Activated CD8-positive, alpha-beta T cell treated with anti-CD3 and anti-CD28 coated beads for 36 hours (primary cell): ENCODE results near the gene CMKLR1. TPM values are rescaled to one million over a fixed set of nuclear protein-coding genes. Genes with fewer than 3 reads are reported as not detected.

Experiments
- ATAC-seq: fragments of 200-7000 bp; cut with Tn5 transposase; one replicate; pipeline ENCODE4 v1.10.0; 2021; ENCODE audit warnings: mild to moderate bottlenecking, moderate library complexity
- CTCF ChIA-PET: fragments of 350-600 bp; sonication (Branson Sonifier 250); formaldehyde crosslinking; loops from one replicate; lab custom pipeline; 2021; ENCODE audit warnings: antibody characterized with exemption; lab: Charles Lee
- POLR2A ChIA-PET: fragments of 350-600 bp; sonication (Branson Sonifier 250); formaldehyde crosslinking; loops from one replicate; lab custom pipeline; 2021; ENCODE audit warnings: antibody characterized with exemption; lab: Charles Lee
- DNase-seq: peaks from one replicate; pipeline ENCODE4 v3.0.0-alpha.2; 2020
- H3K27ac Mint-ChIP-seq: one replicate; pipeline ENCODE4 v1.8.0; 2021; ENCODE audit warnings: mild to moderate bottlenecking, mixed read lengths
- H3K27me3 Mint-ChIP-seq: one replicate; pipeline ENCODE4 v1.8.0; 2021; ENCODE audit warnings: mixed read lengths
- H3K36me3 Mint-ChIP-seq: one replicate; pipeline ENCODE4 v1.8.0; 2021; ENCODE audit warnings: low read depth, mixed read lengths
- H3K4me1 Mint-ChIP-seq: one replicate; pipeline ENCODE4 v1.8.0; 2021; ENCODE audit warnings: low read depth, mixed read lengths
- H3K4me3 Mint-ChIP-seq: one replicate; pipeline ENCODE4 v1.8.0; 2021; ENCODE audit warnings: mild to moderate bottlenecking, moderate library complexity, mixed read lengths
- H3K9me3 Mint-ChIP-seq: one replicate; pipeline ENCODE4 v1.8.0; 2021; ENCODE audit warnings: mixed read lengths
- intact Hi-C: fragments of 100-400 bp; cut with micrococcal nuclease; formaldehyde crosslinking; loops from one replicate; pipeline ENCODE4 v1.10.0; 2022
- total RNA-seq, 2 experiments: library from RNA; stranded (reverse); gene quantifications; one replicate each; pipeline ENCODE4 v1.2.3, GENCODE V29; 2021
- TF ChIP-seq, protein P1 (sequence below): fragments of 200-600 bp; IDR thresholded peaks from one replicate; pipeline ENCODE4 v1.8.0; 2022; ENCODE audit warnings: antibody characterized with exemption, mild to moderate bottlenecking

CMKLR1 gene
- total RNA-seq, 2 experiments from 2014 or later, result not detected

DNA sequence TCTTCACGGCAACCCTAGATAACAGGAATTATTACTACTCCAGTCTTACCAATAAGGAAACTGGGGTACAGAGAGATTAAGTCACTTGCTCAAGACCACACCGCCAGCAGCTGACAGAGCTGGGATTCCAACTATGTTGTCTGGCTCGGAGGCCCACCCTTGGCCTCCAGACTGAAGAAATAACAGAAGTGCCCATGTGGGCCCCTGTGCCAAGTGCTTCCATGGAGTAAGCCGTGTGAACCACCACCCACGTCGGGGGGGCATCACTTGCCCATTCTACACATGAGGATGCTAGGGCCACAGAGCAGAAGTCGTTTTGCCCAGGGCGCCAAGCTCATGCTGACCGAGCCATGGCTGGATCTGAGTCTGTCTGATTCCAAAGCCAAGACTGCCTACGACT lies 926 bp upstream of the CMKLR1 start:
- H3K4me3 Mint-ChIP-seq, result no peak overlapping the region
- no peak for ATAC-seq
- H3K9me3 Mint-ChIP-seq, result no peaks in the 10 kb centered on the region
- ChIA-PET POLR2A (no interaction called here), CTCF (no interaction called here)
- H3K4me1 Mint-ChIP-seq, result peaks cover 15% of the 10 kb centered on the region
- H3K27ac Mint-ChIP-seq, result no peak overlapping the region
- H3K27me3 Mint-ChIP-seq, result peaks cover 10% of the 10 kb centered on the region
- intact Hi-C loops, result no loop called here
- no peaks in the 10 kb centered on the region for H3K36me3 Mint-ChIP-seq
- no peak for DNase-seq
- TF ChIP-seq, protein P1, sequence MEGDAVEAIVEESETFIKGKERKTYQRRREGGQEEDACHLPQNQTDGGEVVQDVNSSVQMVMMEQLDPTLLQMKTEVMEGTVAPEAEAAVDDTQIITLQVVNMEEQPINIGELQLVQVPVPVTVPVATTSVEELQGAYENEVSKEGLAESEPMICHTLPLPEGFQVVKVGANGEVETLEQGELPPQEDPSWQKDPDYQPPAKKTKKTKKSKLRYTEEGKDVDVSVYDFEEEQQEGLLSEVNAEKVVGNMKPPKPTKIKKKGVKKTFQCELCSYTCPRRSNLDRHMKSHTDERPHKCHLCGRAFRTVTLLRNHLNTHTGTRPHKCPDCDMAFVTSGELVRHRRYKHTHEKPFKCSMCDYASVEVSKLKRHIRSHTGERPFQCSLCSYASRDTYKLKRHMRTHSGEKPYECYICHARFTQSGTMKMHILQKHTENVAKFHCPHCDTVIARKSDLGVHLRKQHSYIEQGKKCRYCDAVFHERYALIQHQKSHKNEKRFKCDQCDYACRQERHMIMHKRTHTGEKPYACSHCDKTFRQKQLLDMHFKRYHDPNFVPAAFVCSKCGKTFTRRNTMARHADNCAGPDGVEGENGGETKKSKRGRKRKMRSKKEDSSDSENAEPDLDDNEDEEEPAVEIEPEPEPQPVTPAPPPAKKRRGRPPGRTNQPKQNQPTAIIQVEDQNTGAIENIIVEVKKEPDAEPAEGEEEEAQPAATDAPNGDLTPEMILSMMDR, result no peak

DNA sequence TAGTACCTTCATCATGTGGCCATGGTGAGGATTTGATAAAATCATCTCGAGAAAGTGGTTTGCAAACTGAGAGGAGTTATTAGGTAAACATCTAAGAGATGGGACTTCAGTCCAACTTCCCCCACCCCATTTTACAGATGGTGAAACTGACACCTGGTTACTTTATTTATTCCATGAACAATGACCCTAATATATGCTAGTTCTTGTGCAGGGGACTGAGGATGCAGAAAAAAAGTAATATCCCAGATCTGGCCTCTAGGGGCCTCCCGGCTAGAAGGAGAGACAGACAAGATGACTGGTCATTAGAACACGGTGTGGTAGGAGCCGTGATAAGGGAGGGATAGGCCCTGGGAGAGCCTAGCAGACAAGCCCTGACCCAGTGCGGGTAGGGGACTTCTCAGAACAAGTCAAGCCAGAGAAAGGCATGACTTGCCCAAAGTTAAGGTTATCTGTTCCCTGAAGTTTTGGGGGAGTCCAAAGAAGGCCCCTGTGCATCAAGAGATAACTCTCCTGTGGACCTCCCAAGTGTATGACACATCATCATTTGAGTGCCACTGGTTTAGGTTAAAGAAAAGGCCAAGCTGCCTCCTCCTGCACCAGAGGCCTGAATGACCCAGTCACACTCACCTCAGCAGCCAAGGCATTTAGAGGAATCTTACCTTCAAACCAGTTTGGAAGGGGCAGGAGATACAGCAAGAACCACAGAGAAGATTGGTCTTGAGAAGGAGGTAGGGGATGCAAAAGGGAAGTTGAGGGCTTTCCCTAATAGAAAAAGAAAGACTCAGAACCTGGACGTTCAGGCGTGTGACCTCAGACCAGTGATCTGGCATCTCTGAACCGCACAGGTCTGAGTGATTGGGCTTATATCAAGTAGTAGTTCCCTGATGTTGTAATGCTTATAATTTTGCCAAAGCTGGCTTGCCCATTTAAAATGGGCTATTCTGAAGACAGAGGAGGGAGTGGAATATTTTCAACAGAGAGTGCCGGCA lies 1.6 kb downstream of the CMKLR1 start:
- ChIA-PET POLR2A (no interaction called here), CTCF (interaction anchor here (0.6 to 1.2 kb wide), 2 partner anchors 100 to 158 kb away, joined by 3 read pairs; no protein-coding TSS in a partner anchor)
- H3K4me1 Mint-ChIP-seq, result peaks cover 37% of the 10 kb centered on the region
- no peak overlapping the region for H3K4me3 Mint-ChIP-seq
- H3K9me3 Mint-ChIP-seq, result no peaks in the 10 kb centered on the region
- H3K27me3 Mint-ChIP-seq, result peaks cover 8% of the 10 kb centered on the region
- TF ChIP-seq, protein P1, result peak; percentile 64
- H3K27ac Mint-ChIP-seq, result no peak overlapping the region
- no peak for ATAC-seq
- DNase-seq, result peak; percentile 34
- H3K36me3 Mint-ChIP-seq, result no peaks in the 10 kb centered on the region
- intact Hi-C loops, result no loop called here

DNA sequence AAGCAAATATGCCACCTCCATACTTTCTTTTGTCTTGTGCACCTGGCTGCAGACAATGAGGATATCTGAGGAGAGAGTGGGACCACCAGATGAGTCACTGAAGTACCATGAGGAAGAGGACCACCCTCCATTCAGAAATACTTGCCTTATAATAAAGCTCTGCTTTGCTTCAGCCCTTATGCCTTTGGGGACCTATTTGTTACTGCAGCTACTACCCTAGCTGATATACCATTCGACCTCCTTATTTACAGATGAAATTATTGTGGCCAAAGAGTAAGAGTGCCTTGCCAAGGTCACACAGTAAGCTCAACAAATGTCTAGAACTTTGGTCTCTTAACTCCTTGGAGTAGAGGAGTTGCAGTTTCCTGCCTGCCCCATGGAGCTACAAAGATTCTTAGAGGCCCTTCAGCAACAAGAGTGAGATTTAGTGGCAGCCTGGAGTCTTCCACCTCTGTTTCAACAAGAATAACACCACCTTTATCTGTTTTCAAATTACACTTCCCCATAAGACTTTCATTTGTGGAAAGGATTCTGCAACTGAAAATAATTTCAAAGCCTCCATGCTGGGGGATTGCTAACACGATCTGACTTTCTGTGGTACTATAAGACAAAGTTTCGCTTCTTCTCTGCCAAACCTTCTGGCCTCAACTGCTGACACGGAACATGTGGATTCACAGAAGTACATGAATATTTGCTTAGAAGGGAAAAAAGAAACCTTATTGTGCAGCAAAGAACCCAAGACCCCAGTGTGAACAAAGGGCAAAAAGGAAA lies 3.6 kb downstream of the CMKLR1 start:
- Mint-ChIP-seq H3K4me1 (peaks cover 38% of the 10 kb centered on the region), H3K9me3 (no peaks in the 10 kb centered on the region), H3K4me3 (no peak overlapping the region), H3K27me3 (peaks cover 5% of the 10 kb centered on the region), H3K36me3 (no peaks in the 10 kb centered on the region), H3K27ac (no peak overlapping the region)
- no peak for ATAC-seq
- ChIA-PET POLR2A (interaction anchor here (1.1 to 1.5 kb wide), 2 partner anchors 10 to 21 kb away, joined by 4 read pairs; no protein-coding TSS in a partner anchor), CTCF (interaction anchor here (1.1 to 1.2 kb wide), 3 partner anchors 10 to 342 kb away, joined by 3 read pairs; no protein-coding TSS in a partner anchor)
- no peak for DNase-seq
- intact Hi-C loops, result no loop called here
- TF ChIP-seq, protein P1, result no peak

DNA sequence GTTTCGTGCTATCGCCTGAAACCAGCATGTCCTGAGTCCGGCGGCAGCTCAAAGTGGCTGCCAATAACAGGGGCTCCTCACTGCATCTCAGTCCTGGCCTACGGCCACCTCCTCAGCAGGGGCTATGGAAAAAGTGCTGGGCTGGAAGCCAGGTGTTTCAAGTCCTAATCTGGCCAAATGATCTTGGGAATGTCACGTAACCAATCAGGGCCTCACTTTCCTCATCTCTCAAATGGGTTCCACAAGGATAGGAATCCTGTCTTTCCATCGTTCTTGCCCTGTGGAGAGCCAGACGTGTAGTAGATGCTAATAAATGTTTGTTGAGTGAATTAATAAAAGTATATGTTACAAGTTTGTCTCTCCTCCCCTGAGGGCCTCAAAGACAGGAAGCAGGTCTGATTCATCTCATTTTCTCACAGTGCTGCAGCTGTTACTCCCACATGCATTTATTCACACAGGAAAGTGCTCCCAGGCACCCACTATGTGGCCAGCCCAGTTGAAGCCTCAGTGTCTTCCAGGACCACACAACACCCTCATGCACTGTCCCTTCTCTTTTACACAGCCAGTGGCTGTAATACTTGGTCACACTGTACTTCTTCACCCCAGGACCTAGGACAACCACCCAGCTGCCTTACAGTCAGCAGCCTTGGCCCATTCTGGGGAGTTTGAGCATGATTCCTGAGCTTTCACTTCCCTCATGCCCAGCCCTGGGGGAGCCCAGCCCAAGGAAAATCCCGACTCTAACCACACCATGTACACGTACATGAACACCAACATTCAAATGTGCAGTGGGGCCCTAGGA lies 5.0 kb downstream of the CMKLR1 start:
- Mint-ChIP-seq H3K4me3 (no peak overlapping the region), H3K27ac (peak overlapping the region; percentile 22), H3K27me3 (no peaks in the 10 kb centered on the region), H3K4me1 (peaks cover 34% of the 10 kb centered on the region), H3K9me3 (no peaks in the 10 kb centered on the region), H3K36me3 (no peaks in the 10 kb centered on the region)
- intact Hi-C loops, result no loop called here
- TF ChIP-seq, protein P1, result no peak
- ChIA-PET POLR2A (interaction anchor here (0.6 to 1.1 kb wide), 2 partner anchors 12 to 20 kb away, joined by 3 to 4 read pairs; no protein-coding TSS in a partner anchor), CTCF (no interaction called here)
- DNase-seq (peak; percentile 44), ATAC-seq (peak; percentile 71)
